Smooth muscle cell of the brain vasculature (primary cell): ENCODE results near the gene VTI1A.

Source experiments
- DNase-seq: peaks from one replicate; pipeline ENCODE4 v3.0.0-alpha.2; 2012; ENCODE audit warnings: low read depth, low spot score

The VTI1A gene

GRCh38 chr10:112783351-112784021, 336.5 kb downstream of the VTI1A start:
- no peak for DNase-seq

- DNase-seq, result no peak
These were observed 337.0 kb downstream of the VTI1A start for GRCh38 chr10:112784022-112784461.

GRCh38 chr10:112785089-112785488, 338.1 kb downstream of the VTI1A start:
- DNase-seq, result no peak

- DNase-seq, result no peak
These were observed 342.2 kb downstream of the VTI1A start for GRCh38 chr10:112789248-112789647.

GRCh38 chr10:112790030-112790429, 343.0 kb downstream of the VTI1A start:
- DNase-seq, result no peak

- DNase-seq, result no peak
These were observed 343.9 kb downstream of the VTI1A start for GRCh38 chr10:112790921-112791320.

- DNase-seq, result no peak
These were observed 344.4 kb downstream of the VTI1A start for GRCh38 chr10:112791447-112791846.

GRCh38 chr10:112792487-112793201, 345.6 kb downstream of the VTI1A start:
- no peak for DNase-seq

GRCh38 chr10:112793202-112793921, 346.3 kb downstream of the VTI1A start:
- DNase-seq, result no peak

- DNase-seq, result no peak
These were observed 347.2 kb downstream of the VTI1A start for GRCh38 chr10:112794201-112794600.

GRCh38 chr10:112795067-112795466, 348.1 kb downstream of the VTI1A start:
- DNase-seq, result no peak

GRCh38 chr10:112797197-112797596, 350.2 kb downstream of the VTI1A start:
- DNase-seq, result no peak

GRCh38 chr10:112797855-112798254, 350.8 kb downstream of the VTI1A start:
- no peak for DNase-seq

GRCh38 chr10:112799038-112799437, 352.0 kb downstream of the VTI1A start:
- DNase-seq, result no peak

GRCh38 chr10:112799726-112800510, 352.9 kb downstream of the VTI1A start:
- no peak for DNase-seq

- no peak for DNase-seq
These were observed 354.0 kb downstream of the VTI1A start for GRCh38 chr10:112801004-112801403.

- DNase-seq, result no peak
These were observed 354.7 kb downstream of the VTI1A start for GRCh38 chr10:112801748-112802147.

GRCh38 chr10:112802411-112803022, 355.5 kb downstream of the VTI1A start:
- DNase-seq, result no peak

GRCh38 chr10:112803961-112804401, 357.0 kb downstream of the VTI1A start:
- DNase-seq, result no peak

- DNase-seq, result no peak
These were observed 358.2 kb downstream of the VTI1A start for GRCh38 chr10:112805254-112805590.

- DNase-seq, result no peak
These were observed 358.7 kb downstream of the VTI1A start for GRCh38 chr10:112805701-112806100.
